Parathyroid adenoma (tissue), 2 donors: Measurements from ENCODE around the gene AKAP1.

ENCODE experiments used
- H2AFZ ChIP-seq: fragments of 300-600 bp; sonication (generic); one replicate; pipeline ENCODE4 v1.7.0; 2017; ENCODE audit warnings: antibody characterized with exemption, mild to moderate bottlenecking
- H3K27ac ChIP-seq: fragments of 300-600 bp; sonication (generic); one replicate; pipeline ENCODE4 v1.7.0; 2017
- H3K27me3 ChIP-seq: fragments of 300-600 bp; sonication (generic); one replicate; pipeline ENCODE4 v1.7.0; 2017; ENCODE audit warnings: low read length; ENCODE audit not compliant: control insufficient read depth, insufficient read depth
- H3K36me3 ChIP-seq: fragments of 300-600 bp; sonication (generic); one replicate; pipeline ENCODE4 v1.7.0; 2017; ENCODE audit warnings: low read length; ENCODE audit not compliant: control insufficient read depth, insufficient read depth
- H3K4me1 ChIP-seq: fragments of 300-600 bp; sonication (generic); one replicate; pipeline ENCODE4 v1.7.0; 2017; ENCODE audit warnings: control low read depth
- H3K4me2 ChIP-seq: fragments of 300-600 bp; sonication (generic); one replicate; pipeline ENCODE4 v1.7.0; 2017; ENCODE audit warnings: low read length
- H3K4me3 ChIP-seq: fragments of 300-600 bp; sonication (generic); one replicate; pipeline ENCODE4 v1.7.0; 2017; ENCODE audit warnings: low read depth, low read length
- H3K79me2 ChIP-seq: fragments of 300-600 bp; sonication (generic); one replicate; pipeline ENCODE4 v1.7.0; 2017; ENCODE audit warnings: control low read depth
- H3K9ac ChIP-seq: fragments of 300-600 bp; sonication (generic); one replicate; pipeline ENCODE4 v1.7.0; 2017; ENCODE audit warnings: mild to moderate bottlenecking
- H3K9me3 ChIP-seq: fragments of 300-600 bp; sonication (generic); one replicate; pipeline ENCODE4 v1.7.0; 2017; ENCODE audit warnings: low read length; ENCODE audit not compliant: control insufficient read depth
- TF ChIP-seq, protein P1 (sequence below): fragments of 300-600 bp; sonication (generic); IDR thresholded peaks from one replicate; pipeline ENCODE4 v1.7.0; 2017; ENCODE audit warnings: antibody characterized with exemption, mild to moderate bottlenecking
- donor health status: primary hyperparathyroidism.

The AKAP1 gene, protein sequence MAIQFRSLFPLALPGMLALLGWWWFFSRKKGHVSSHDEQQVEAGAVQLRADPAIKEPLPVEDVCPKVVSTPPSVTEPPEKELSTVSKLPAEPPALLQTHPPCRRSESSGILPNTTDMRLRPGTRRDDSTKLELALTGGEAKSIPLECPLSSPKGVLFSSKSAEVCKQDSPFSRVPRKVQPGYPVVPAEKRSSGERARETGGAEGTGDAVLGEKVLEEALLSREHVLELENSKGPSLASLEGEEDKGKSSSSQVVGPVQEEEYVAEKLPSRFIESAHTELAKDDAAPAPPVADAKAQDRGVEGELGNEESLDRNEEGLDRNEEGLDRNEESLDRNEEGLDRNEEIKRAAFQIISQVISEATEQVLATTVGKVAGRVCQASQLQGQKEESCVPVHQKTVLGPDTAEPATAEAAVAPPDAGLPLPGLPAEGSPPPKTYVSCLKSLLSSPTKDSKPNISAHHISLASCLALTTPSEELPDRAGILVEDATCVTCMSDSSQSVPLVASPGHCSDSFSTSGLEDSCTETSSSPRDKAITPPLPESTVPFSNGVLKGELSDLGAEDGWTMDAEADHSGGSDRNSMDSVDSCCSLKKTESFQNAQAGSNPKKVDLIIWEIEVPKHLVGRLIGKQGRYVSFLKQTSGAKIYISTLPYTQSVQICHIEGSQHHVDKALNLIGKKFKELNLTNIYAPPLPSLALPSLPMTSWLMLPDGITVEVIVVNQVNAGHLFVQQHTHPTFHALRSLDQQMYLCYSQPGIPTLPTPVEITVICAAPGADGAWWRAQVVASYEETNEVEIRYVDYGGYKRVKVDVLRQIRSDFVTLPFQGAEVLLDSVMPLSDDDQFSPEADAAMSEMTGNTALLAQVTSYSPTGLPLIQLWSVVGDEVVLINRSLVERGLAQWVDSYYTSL

GRCh38 chr17:57084802-57085447 is at the start of gene AKAP1:
Gene AKAP1, plus strand, starts transcription at chr17:57085246. Its CDS starts 20,219 bp downstream, at chr17:57105465.
- peaks cover 12% of the 10 kb centered on the region for H3K79me2 ChIP-seq
- no peaks in the 10 kb centered on the region for H3K9me3 ChIP-seq
- H2AFZ ChIP-seq = peak within 1 kb of the TSS; percentile 91
- H3K36me3 ChIP-seq = no peaks in the 10 kb centered on the region
- peaks cover 20% of the 10 kb centered on the region for H3K4me1 ChIP-seq
- no peaks in the 10 kb centered on the region for H3K27me3 ChIP-seq
- TF ChIP-seq, protein P1, sequence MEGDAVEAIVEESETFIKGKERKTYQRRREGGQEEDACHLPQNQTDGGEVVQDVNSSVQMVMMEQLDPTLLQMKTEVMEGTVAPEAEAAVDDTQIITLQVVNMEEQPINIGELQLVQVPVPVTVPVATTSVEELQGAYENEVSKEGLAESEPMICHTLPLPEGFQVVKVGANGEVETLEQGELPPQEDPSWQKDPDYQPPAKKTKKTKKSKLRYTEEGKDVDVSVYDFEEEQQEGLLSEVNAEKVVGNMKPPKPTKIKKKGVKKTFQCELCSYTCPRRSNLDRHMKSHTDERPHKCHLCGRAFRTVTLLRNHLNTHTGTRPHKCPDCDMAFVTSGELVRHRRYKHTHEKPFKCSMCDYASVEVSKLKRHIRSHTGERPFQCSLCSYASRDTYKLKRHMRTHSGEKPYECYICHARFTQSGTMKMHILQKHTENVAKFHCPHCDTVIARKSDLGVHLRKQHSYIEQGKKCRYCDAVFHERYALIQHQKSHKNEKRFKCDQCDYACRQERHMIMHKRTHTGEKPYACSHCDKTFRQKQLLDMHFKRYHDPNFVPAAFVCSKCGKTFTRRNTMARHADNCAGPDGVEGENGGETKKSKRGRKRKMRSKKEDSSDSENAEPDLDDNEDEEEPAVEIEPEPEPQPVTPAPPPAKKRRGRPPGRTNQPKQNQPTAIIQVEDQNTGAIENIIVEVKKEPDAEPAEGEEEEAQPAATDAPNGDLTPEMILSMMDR = peak; percentile 54
- peak within 1 kb of the TSS; percentile 94 for H3K27ac ChIP-seq
- peak within 1 kb of the TSS; percentile 94 for H3K4me3 ChIP-seq
- peak within 1 kb of the TSS; percentile 39 for H3K9ac ChIP-seq
- peak within 1 kb of the TSS; percentile 98 for H3K4me2 ChIP-seq

- Histone ChIP-seq H3K4me1 (peaks cover 6% of the 10 kb centered on the region), H3K27me3 (no peaks in the 10 kb centered on the region), H3K79me2 (no peaks in the 10 kb centered on the region), H3K4me3 (no peak overlapping the region), H3K9ac (no peak overlapping the region), H3K4me2 (peak overlapping the region; percentile 39), H2AFZ (peak overlapping the region; percentile 31), H3K36me3 (no peaks in the 10 kb centered on the region), H3K9me3 (no peaks in the 10 kb centered on the region), H3K27ac (no peak overlapping the region)
- TF ChIP-seq, protein P1 = no peak
Measured at GRCh38 chr17:57035971-57036481, 49.0 kb upstream of the AKAP1 start.

DNA sequence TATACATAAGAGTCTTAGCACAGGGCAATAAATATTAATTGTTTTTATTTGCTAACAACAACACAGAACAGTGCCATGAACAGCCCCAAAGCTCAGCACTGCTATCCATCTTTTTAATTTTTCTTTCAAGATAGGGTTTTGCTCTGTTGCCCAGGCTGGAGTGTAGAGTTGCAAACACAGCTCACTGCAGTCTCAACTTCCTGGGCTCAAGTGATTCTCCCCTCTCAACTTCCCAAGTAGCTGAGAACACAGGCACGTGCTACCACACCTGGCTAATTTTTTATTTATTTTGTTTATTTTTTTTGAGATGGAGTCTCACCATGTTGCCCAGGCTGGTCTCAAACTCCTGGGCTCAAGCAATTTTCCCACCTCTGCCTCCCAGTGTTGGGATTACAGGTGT is 47.6 kb upstream of the AKAP1 start:
- H3K4me3 ChIP-seq = no peak overlapping the region
- H3K9me3 ChIP-seq = no peaks in the 10 kb centered on the region
- H2AFZ ChIP-seq = no peak overlapping the region
- H3K27me3 ChIP-seq = no peaks in the 10 kb centered on the region
- TF ChIP-seq, protein P1 = no peak
- H3K4me1 ChIP-seq = peaks cover 6% of the 10 kb centered on the region
- H3K9ac ChIP-seq = no peak overlapping the region
- H3K4me2 ChIP-seq = no peak overlapping the region
- no peaks in the 10 kb centered on the region for H3K79me2 ChIP-seq
- no peaks in the 10 kb centered on the region for H3K36me3 ChIP-seq
- no peak overlapping the region for H3K27ac ChIP-seq

DNA sequence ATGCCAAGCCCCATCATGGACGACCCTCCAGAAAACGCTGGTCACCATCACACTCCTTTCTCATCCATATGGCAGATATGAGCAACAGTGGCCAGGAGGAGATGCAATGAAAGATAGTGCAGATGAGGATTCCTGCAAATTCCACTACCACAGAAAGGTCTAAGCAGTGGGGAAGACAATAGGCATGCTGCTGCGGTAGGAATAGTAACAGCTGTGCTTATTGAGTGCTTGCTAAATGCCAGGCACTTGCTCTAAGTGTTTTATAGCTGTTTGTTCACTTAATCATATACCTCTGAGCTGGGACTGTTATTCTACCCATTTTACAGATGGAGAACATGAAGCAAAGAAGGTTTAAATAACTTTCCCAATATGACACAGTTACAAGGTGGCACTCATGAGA is 46.6 kb upstream of the AKAP1 start:
- TF ChIP-seq, protein P1 = no peak
- no peaks in the 10 kb centered on the region for H3K9me3 ChIP-seq
- no peaks in the 10 kb centered on the region for H3K27me3 ChIP-seq
- H3K79me2 ChIP-seq = no peaks in the 10 kb centered on the region
- H3K36me3 ChIP-seq = no peaks in the 10 kb centered on the region
- H3K9ac ChIP-seq = no peak overlapping the region
- H3K4me1 ChIP-seq = peaks cover 6% of the 10 kb centered on the region
- no peak overlapping the region for H3K4me3 ChIP-seq
- no peak overlapping the region for H3K4me2 ChIP-seq
- H2AFZ ChIP-seq = no peak overlapping the region
- no peak overlapping the region for H3K27ac ChIP-seq
